Measurements from ENCODE around the gene ZMYND12. TPM values are rescaled to one million over a fixed set of nuclear protein-coding genes. Genes with fewer than 3 reads are reported as not detected.

Gene ZMYND12
- total RNA-seq, 1 donor from 2014 or later = 2.8 TPM

GRCh38 chr1:42420911-42421585 is 34.8 kb downstream of the ZMYND12 start:
- H3K36me3 ChIP-seq = no peaks in the 10 kb centered on the region
- peak; percentile 18 to 29 for ATAC-seq
- H3K27me3 ChIP-seq (ENCODE audit: low read depth) = no peaks in the 10 kb centered on the region
- H3K4me3 ChIP-seq = no peak overlapping the region
- H3K27ac ChIP-seq = no peak overlapping the region
- no peaks in the 10 kb centered on the region for H3K9me3 ChIP-seq
- peaks cover 14% of the 10 kb centered on the region for H3K4me1 ChIP-seq
- no peak for DNase-seq
- TF ChIP-seq CTCF (IDR thresholded peaks at IDR 0.05) = no peak
- intact Hi-C loops (cut with DNase I) = no loop called here

- intact Hi-C loops (cut with DNase I) = no loop called here
- H3K27ac ChIP-seq = no peak overlapping the region
- DNase-seq (no peak), ATAC-seq (no peak)
- TF ChIP-seq CTCF (IDR thresholded peaks at IDR 0.05) = no peak
- H3K9me3 ChIP-seq = no peaks in the 10 kb centered on the region
- peaks cover 14% of the 10 kb centered on the region for H3K4me1 ChIP-seq
- H3K4me3 ChIP-seq = no peak overlapping the region
- no peaks in the 10 kb centered on the region for H3K36me3 ChIP-seq
- no peaks in the 10 kb centered on the region for H3K27me3 ChIP-seq (ENCODE audit: low read depth)
Observed at GRCh38 chr1:42420121-42420520, 35.7 kb downstream of the ZMYND12 start.

- DNase-seq (no peak), ATAC-seq (peak in 1 of 2 donors; percentile 48)
- Histone ChIP-seq H3K36me3 (no peaks in the 10 kb centered on the region), H3K27ac (no peak overlapping the region), H3K4me1 (peaks cover 14% of the 10 kb centered on the region), H3K4me3 (no peak overlapping the region), H3K27me3 (ENCODE audit: low read depth) (no peaks in the 10 kb centered on the region), H3K9me3 (no peaks in the 10 kb centered on the region)
- intact Hi-C loops (cut with DNase I) = no loop called here
- no peak for TF ChIP-seq CTCF (IDR thresholded peaks at IDR 0.05)
Observed at GRCh38 chr1:42419126-42419821, 36.5 kb downstream of the ZMYND12 start.

- DNase-seq = no peak
Observed at GRCh38 chr1:42418516-42418915, 37.3 kb downstream of the ZMYND12 start.

GRCh38 chr1:42417166-42417565 is 38.7 kb downstream of the ZMYND12 start:
- H3K9me3 ChIP-seq = no peaks in the 10 kb centered on the region
- peaks cover 14% of the 10 kb centered on the region for H3K4me1 ChIP-seq
- no peaks in the 10 kb centered on the region for H3K36me3 ChIP-seq
- intact Hi-C loops (cut with DNase I) = no loop called here
- no peak for DNase-seq
- H3K4me3 ChIP-seq = no peak overlapping the region
- TF ChIP-seq CTCF (IDR thresholded peaks at IDR 0.05) = no peak
- H3K27ac ChIP-seq = no peak overlapping the region
- ATAC-seq = peak in 1 of 2 donors; percentile 48
- H3K27me3 ChIP-seq (ENCODE audit: low read depth) = no peaks in the 10 kb centered on the region

More at GRCh38 chr1:42418516-42418915, 37.3 kb downstream of the ZMYND12 start:
- ATAC-seq = no peak
- no peak overlapping the region for H3K4me3 ChIP-seq
- H3K36me3 ChIP-seq = no peaks in the 10 kb centered on the region
- peaks cover 14% of the 10 kb centered on the region for H3K4me1 ChIP-seq
- H3K27me3 ChIP-seq (ENCODE audit: low read depth) = no peaks in the 10 kb centered on the region
- intact Hi-C loops (cut with DNase I) = no loop called here
- TF ChIP-seq CTCF (IDR thresholded peaks at IDR 0.05) = no peak
- no peak overlapping the region for H3K27ac ChIP-seq
- no peaks in the 10 kb centered on the region for H3K9me3 ChIP-seq
